ENCODE measurements around the gene TMTC4. TPM values are rescaled to one million over a fixed set of nuclear protein-coding genes. Genes with fewer than 3 reads are reported as not detected.

TMTC4 gene
- total and polyA plus RNA-seq, 2 experiments from 2014 or later: 15.0 to 32.6 TPM

DNA sequence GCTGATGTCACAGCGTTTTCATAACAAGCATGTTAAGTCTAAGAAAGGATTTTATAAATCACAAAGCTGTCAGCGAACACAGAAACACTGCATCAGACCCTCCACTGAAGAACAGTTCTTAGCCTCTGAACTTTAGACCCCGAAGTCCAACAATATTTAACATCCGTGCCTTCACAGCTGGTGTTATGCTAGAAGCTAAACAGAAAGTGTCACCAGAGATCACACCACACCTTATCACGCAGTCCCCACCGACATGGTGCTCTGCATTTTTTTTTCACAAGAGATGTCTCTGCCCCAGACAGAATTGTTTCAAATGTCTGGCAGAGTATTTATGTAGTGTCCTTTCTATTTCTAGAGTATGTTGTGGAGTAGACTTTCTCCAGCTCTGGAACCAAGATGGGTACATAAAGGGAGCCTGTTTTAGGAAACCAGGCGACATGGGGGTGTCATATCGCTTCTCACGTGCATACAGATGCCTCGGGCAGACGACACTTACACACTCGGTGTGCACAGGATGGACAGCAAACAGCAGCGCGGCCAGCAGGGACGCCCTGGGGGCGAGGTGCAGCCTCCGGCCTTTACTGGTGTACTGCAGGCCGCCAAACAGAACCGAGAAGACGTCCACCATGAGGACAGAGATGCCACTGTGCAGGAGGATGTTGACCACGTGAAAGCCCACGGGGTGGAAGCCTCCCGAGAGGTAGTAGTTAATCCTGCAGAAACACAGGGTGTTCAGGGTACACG, 12.0 kb downstream of the TMTC4 start:
- 71% methylated on average over 24 of the region's 24 CpGs for WGBS (ENCODE audit: low lambda C conversion rate, missing lambda C conversion rate)
- peak overlapping the region; percentile 36 for H3K27ac ChIP-seq
- H4K20me1 ChIP-seq (ENCODE audit: insufficient read depth, poor library complexity, severe bottlenecking): no peaks in the 10 kb centered on the region

DNA sequence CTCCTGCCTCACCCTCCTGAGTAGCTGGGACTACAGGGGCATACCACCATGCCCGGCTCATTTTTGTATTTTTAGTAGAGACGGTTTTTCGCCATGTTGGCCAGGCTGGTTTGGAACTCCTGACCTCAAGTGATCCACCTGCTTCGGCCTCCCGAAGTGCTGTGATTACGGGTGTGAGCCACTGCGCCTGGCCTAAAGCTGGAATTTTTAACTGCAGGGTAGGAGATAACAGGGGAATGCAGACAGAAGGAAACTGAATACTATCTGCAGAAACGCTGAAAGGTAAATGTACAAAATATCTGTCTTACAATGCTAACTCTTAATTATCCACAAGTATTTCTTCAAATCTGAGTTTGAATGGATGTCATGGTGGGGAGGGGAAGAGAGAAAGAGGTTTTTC, 13.8 kb downstream of the TMTC4 start:
- WGBS (ENCODE audit: low lambda C conversion rate, missing lambda C conversion rate): 77% methylated on average over 8 of the region's 8 CpGs
- Histone ChIP-seq H3K9me3 (ENCODE audit: low read depth) (no peaks in the 10 kb centered on the region), H3K4me1 (ENCODE audit: insufficient read depth) (no peaks in the 10 kb centered on the region), H3K27me3 (no peaks in the 10 kb centered on the region), H4K20me1 (ENCODE audit: insufficient read depth, poor library complexity, severe bottlenecking) (no peaks in the 10 kb centered on the region), H3K4me2 (no peak overlapping the region), H2AFZ (no peak overlapping the region), H3K27ac (no peak overlapping the region), H3K36me3 (replicated peaks; ENCODE audit: insufficient read depth, low read depth) (no peaks in the 10 kb centered on the region), H3K4me3 (no peak overlapping the region), H3K79me2 (no peaks in the 10 kb centered on the region), H3K9me2 (replicated peaks; ENCODE audit: insufficient read depth) (no peaks in the 10 kb centered on the region)
- no peak for TF ChIP-seq EZH2 (IDR thresholded peaks at IDR 0.05; ENCODE audit: borderline replicate concordance)
- TF ChIP-seq, protein P1, sequence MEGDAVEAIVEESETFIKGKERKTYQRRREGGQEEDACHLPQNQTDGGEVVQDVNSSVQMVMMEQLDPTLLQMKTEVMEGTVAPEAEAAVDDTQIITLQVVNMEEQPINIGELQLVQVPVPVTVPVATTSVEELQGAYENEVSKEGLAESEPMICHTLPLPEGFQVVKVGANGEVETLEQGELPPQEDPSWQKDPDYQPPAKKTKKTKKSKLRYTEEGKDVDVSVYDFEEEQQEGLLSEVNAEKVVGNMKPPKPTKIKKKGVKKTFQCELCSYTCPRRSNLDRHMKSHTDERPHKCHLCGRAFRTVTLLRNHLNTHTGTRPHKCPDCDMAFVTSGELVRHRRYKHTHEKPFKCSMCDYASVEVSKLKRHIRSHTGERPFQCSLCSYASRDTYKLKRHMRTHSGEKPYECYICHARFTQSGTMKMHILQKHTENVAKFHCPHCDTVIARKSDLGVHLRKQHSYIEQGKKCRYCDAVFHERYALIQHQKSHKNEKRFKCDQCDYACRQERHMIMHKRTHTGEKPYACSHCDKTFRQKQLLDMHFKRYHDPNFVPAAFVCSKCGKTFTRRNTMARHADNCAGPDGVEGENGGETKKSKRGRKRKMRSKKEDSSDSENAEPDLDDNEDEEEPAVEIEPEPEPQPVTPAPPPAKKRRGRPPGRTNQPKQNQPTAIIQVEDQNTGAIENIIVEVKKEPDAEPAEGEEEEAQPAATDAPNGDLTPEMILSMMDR (IDR thresholded peaks at IDR 0.05; ENCODE audit: poor library complexity): no peak
- TF ChIP-seq EZH2phosphoT487 (IDR thresholded peaks at IDR 0.05; ENCODE audit: low read depth, severe bottlenecking, unreplicated experiment): no peak
- DNase-seq (ENCODE audit: low spot score): no peak

More for the DNA sequence above, 12.0 kb downstream of the TMTC4 start:
- Histone ChIP-seq H3K4me1 (ENCODE audit: insufficient read depth) (no peaks in the 10 kb centered on the region), H3K4me3 (no peak overlapping the region), H3K4me2 (no peak overlapping the region), H3K9me2 (replicated peaks; ENCODE audit: insufficient read depth) (no peaks in the 10 kb centered on the region), H2AFZ (no peak overlapping the region), H3K9me3 (ENCODE audit: low read depth) (no peaks in the 10 kb centered on the region), H3K36me3 (replicated peaks; ENCODE audit: insufficient read depth, low read depth) (no peaks in the 10 kb centered on the region), H3K79me2 (no peaks in the 10 kb centered on the region), H3K27me3 (no peaks in the 10 kb centered on the region)
- DNase-seq (ENCODE audit: low spot score): no peak
- TF ChIP-seq EZH2 (IDR thresholded peaks at IDR 0.05; ENCODE audit: borderline replicate concordance): no peak
- no peak for TF ChIP-seq EZH2phosphoT487 (IDR thresholded peaks at IDR 0.05; ENCODE audit: low read depth, severe bottlenecking, unreplicated experiment)
- TF ChIP-seq, protein P1 (IDR thresholded peaks at IDR 0.05; ENCODE audit: poor library complexity): no peak

DNA sequence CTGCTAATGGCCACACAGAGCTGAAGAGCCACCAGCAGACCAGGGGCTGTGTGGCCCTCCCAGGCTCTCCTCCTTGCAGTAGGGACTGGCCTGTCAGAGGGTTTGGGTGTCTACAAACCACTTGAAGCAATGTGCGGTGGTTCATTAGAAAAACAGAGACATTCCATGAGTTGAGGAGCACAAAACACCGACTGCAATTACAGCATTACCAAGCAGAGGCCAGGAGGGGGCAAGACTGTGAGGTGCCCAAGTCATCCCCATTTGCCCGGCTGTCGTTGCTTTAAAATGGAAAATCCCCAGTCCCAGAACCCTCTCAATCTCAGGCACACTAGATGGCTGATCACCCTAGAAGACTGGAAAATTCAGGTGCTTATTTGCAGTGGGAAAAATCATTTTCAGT, 15.0 kb downstream of the TMTC4 start:
- H3K36me3 ChIP-seq (replicated peaks; ENCODE audit: insufficient read depth, low read depth): no peaks in the 10 kb centered on the region
- H3K27ac ChIP-seq: no peak overlapping the region
- 87% methylated on average over 4 of the region's 4 CpGs for WGBS (ENCODE audit: low lambda C conversion rate, missing lambda C conversion rate)
- no peak for DNase-seq (ENCODE audit: low spot score)
- no peaks in the 10 kb centered on the region for H4K20me1 ChIP-seq (ENCODE audit: insufficient read depth, poor library complexity, severe bottlenecking)
- H3K4me2 ChIP-seq: no peak overlapping the region
- TF ChIP-seq EZH2 (IDR thresholded peaks at IDR 0.05; ENCODE audit: borderline replicate concordance) (no peak), EZH2phosphoT487 (IDR thresholded peaks at IDR 0.05; ENCODE audit: low read depth, severe bottlenecking, unreplicated experiment) (no peak)
- TF ChIP-seq, protein P1 (IDR thresholded peaks at IDR 0.05; ENCODE audit: poor library complexity): no peak
- no peaks in the 10 kb centered on the region for H3K27me3 ChIP-seq
- H3K9me2 ChIP-seq (replicated peaks; ENCODE audit: insufficient read depth): no peaks in the 10 kb centered on the region
- H3K4me1 ChIP-seq (ENCODE audit: insufficient read depth): no peaks in the 10 kb centered on the region
- H2AFZ ChIP-seq: no peak overlapping the region
- no peaks in the 10 kb centered on the region for H3K9me3 ChIP-seq (ENCODE audit: low read depth)
- H3K79me2 ChIP-seq: no peaks in the 10 kb centered on the region
- no peak overlapping the region for H3K4me3 ChIP-seq

Data from hepatocyte (in vitro differentiated cells).